Panc1 (cell line): ENCODE results near the gene DCDC2B. TPM values are rescaled to one million over a fixed set of nuclear protein-coding genes. Genes with fewer than 3 reads are reported as not detected.

Experiments
- ATAC-seq: fragments of 200-7000 bp; cut with Tn5 transposase; 2 replicates; pipeline ENCODE4 v1.9.1; 2020; ENCODE audit warnings: mild to moderate bottlenecking, moderate library complexity
- BruUV-seq: library from RNA; stranded (reverse); fragments of 400-500 nt; replicated peaks from 2 replicates; lab custom pipeline; 2021; lab: Mats Ljungman, UMichigan
- CTCF ChIA-PET: fragments of 300-600 bp; sonication (Branson Sonifier 250); formaldehyde crosslinking; loops from one replicate; lab custom pipeline; 2022; ENCODE audit warnings: antibody characterized with exemption; lab: Charles Lee
- POLR2A ChIA-PET: fragments of 300-600 bp; sonication (Branson Sonifier 250); formaldehyde crosslinking; loops from one replicate; lab custom pipeline; 2022; ENCODE audit warnings: antibody characterized with exemption; lab: Charles Lee
- DNase-seq: peaks from one replicate; pipeline ENCODE4 v3.0.0-alpha.2; 2010; ENCODE audit warnings: low read depth, low spot score
- H3K27ac ChIP-seq: 2 replicates; pipeline ENCODE4 v1.5.1; 2011; ENCODE audit warnings: mild to moderate bottlenecking, low read length, inconsistent platforms
- H3K27me3 ChIP-seq: fragments of 200-500 bp; sonication (Bioruptor generic); 2 replicates; pipeline ENCODE4 v1.6.0; 2014; ENCODE audit warnings: low read length, inconsistent platforms; ENCODE audit not compliant: control insufficient read depth, insufficient read depth
- H3K36me3 ChIP-seq: fragments of 200-500 bp; sonication (Bioruptor generic); 2 replicates; pipeline ENCODE4 v1.5.1; 2014; ENCODE audit warnings: inconsistent platforms, mild to moderate bottlenecking, low read length, moderate library complexity; ENCODE audit not compliant: control insufficient read depth, insufficient read depth
- H3K4me1 ChIP-seq: 2 replicates; pipeline ENCODE4 v1.5.1; 2011; ENCODE audit warnings: inconsistent platforms, mild to moderate bottlenecking, low read length, moderate library complexity; ENCODE audit not compliant: control insufficient read depth, insufficient read depth
- H3K4me3 ChIP-seq, 2 experiments: 2 replicates each; pipeline ENCODE4 v1.5.1; 2011 to 2012; ENCODE audit warnings: low read depth in 2 of 2, low read length in 2 of 2, mild to moderate bottlenecking in 2 of 2, inconsistent platforms in 1 of 2, moderate library complexity in 1 of 2
- H3K9me3 ChIP-seq: fragments of 200-500 bp; sonication (Bioruptor generic); 2 replicates; pipeline ENCODE4 v1.5.1; 2014; ENCODE audit warnings: low read depth, mild to moderate bottlenecking, inconsistent platforms, low read length, moderate library complexity; ENCODE audit not compliant: control insufficient read depth, insufficient read depth
- CTCF ChIP-seq: fragments of 450-650 bp; IDR thresholded peaks from 2 replicates; pipeline ENCODE4 v1.5.1; 2017; ENCODE audit warnings: mild to moderate bottlenecking
- POLR2AphosphoS5 ChIP-seq: IDR thresholded peaks from 2 replicates; pipeline ENCODE4 v1.6.1; 2012; ENCODE audit warnings: mild to moderate bottlenecking, low read depth, low read length, moderate library complexity
- REST ChIP-seq, 2 experiments: IDR thresholded peaks; 2 replicates each; pipeline ENCODE4 v1.6.1; 2011 to 2012; ENCODE audit warnings: low read depth in 2 of 2, control low read depth in 1 of 2, low read length in 1 of 2, mild to moderate bottlenecking in 1 of 2, moderate library complexity in 1 of 2; ENCODE audit not compliant: insufficient read depth in 1 of 2
- SIN3A ChIP-seq: IDR thresholded peaks from 2 replicates; pipeline ENCODE4 v1.6.1; 2012; ENCODE audit warnings: low read depth, mild to moderate bottlenecking, low read length, moderate library complexity, borderline replicate concordance; ENCODE audit not compliant: insufficient read depth
- TCF7L2 ChIP-seq: IDR thresholded peaks from 2 replicates; pipeline ENCODE4 v1.6.1; 2011; ENCODE audit warnings: mild to moderate bottlenecking, low read depth, low read length, inconsistent platforms
- in situ Hi-C: cut with HindIII; loops from 2 replicates; pipeline ENCODE4 v1.10.0; 2016; ENCODE audit warnings: low sequenced_read_pairs, low pct_unique_long_range_greater_than_20kb
- intact Hi-C: fragments of 100-400 bp; cut with micrococcal nuclease; formaldehyde crosslinking; loops from one replicate; pipeline ENCODE4 v1.10.0; 2022; ENCODE audit not compliant: unreplicated experiment
- total RNA-seq: library from RNA; stranded (reverse); gene quantifications from one replicate; pipeline ENCODE4 v1.2.1, GENCODE V29; 2021; ENCODE audit not compliant: unreplicated experiment

The DCDC2B gene
- total RNA-seq, 1 experiment from 2014 or later, result not detected

GRCh38 chr1:32208469-32208868, 420 bp upstream of the DCDC2B start:
- Histone ChIP-seq H3K36me3 (no peaks in the 10 kb centered on the region), H3K4me1 (peaks cover 12% of the 10 kb centered on the region), H3K9me3 (no peaks in the 10 kb centered on the region), H3K27me3 (no peaks in the 10 kb centered on the region), H3K4me3 (no peak overlapping the region), H3K27ac (no peak overlapping the region)
- DNase-seq, result no peak
- no peak for TF ChIP-seq SIN3A
- TF ChIP-seq TCF7L2, result no peak
- no peak for TF ChIP-seq REST (IDR thresholded peaks at IDR 0.05; ENCODE audit: insufficient read depth in 1 of 2, low read depth in 2 of 2, low read length in 1 of 2)
- no peak for TF ChIP-seq POLR2AphosphoS5
- ChIA-PET POLR2A (no interaction called here), CTCF (no interaction called here)
- in situ Hi-C loops, result no loop called here
- no TSS peak for BruUV-seq
- ATAC-seq, result no peak
- intact Hi-C loops, result no loop called here

GRCh38 chr1:32215629-32216480, 7.0 kb downstream of the DCDC2B start:
- no peaks in the 10 kb centered on the region for H3K27me3 ChIP-seq
- ChIA-PET CTCF (interaction anchor here (0.6 to 1.8 kb wide), 10 partner anchors 8 to 186 kb away, joined by 3 to 10 read pairs (median 3); no protein-coding TSS in a partner anchor), POLR2A (interaction anchor here (0.6 kb wide), 2 partner anchors 88 to 179 kb away, joined by 3 read pairs; partner anchors contain the start of gene BSDC1)
- no TSS peak for BruUV-seq
- peaks cover 5% of the 10 kb centered on the region for H3K4me1 ChIP-seq
- no peak overlapping the region for H3K27ac ChIP-seq
- H3K36me3 ChIP-seq, result no peaks in the 10 kb centered on the region; the same call in 1 of the 2 replicates
- TF ChIP-seq CTCF, result peak; percentile 92
- TF ChIP-seq POLR2AphosphoS5, result no peak
- no peaks in the 10 kb centered on the region for H3K9me3 ChIP-seq
- H3K4me3 ChIP-seq, result no peak overlapping the region
- DNase-seq, result no peak
- in situ Hi-C loops, result no loop called here
- peak; percentile 95 for ATAC-seq
- intact Hi-C loops, result no loop called here

GRCh38 chr1:32216566-32216965, 7.7 kb downstream of the DCDC2B start:
- H3K27me3 ChIP-seq, result no peaks in the 10 kb centered on the region
- in situ Hi-C loops, result no loop called here
- TF ChIP-seq TCF7L2, result no peak
- TF ChIP-seq CTCF, result no peak
- TF ChIP-seq SIN3A, result no peak
- TF ChIP-seq REST (IDR thresholded peaks at IDR 0.05; ENCODE audit: insufficient read depth in 1 of 2, low read depth in 2 of 2, low read length in 1 of 2), result no peak
- no peak for TF ChIP-seq POLR2AphosphoS5
- no peak overlapping the region for H3K4me3 ChIP-seq
- POLR2A ChIA-PET, result no interaction called here
- H3K4me1 ChIP-seq, result peaks cover 11% of the 10 kb centered on the region
- BruUV-seq, result no TSS peak
- CTCF ChIA-PET, result interaction anchor here (0.7 to 1.8 kb wide), 3 partner anchors 15 to 100 kb away, joined by 3 to 5 read pairs (median 4); no protein-coding TSS in a partner anchor
- H3K27ac ChIP-seq, result no peak overlapping the region
- intact Hi-C loops, result no loop called here
- DNase-seq (no peak), ATAC-seq (no peak)
- no peaks in the 10 kb centered on the region for H3K9me3 ChIP-seq
- no peaks in the 10 kb centered on the region; the same call in 1 of the 2 replicates for H3K36me3 ChIP-seq
